ENCODE measurements around the gene PRKD2. TPM values are rescaled to one million over a fixed set of nuclear protein-coding genes. Genes with fewer than 3 reads are reported as not detected.

The PRKD2 gene
- total and polyA plus RNA-seq, 2 of the 8 experiments (the other 6 are each of a cell fraction or from before 2014, with no cell fraction given) = 24.4 to 63.8 TPM

DNA sequence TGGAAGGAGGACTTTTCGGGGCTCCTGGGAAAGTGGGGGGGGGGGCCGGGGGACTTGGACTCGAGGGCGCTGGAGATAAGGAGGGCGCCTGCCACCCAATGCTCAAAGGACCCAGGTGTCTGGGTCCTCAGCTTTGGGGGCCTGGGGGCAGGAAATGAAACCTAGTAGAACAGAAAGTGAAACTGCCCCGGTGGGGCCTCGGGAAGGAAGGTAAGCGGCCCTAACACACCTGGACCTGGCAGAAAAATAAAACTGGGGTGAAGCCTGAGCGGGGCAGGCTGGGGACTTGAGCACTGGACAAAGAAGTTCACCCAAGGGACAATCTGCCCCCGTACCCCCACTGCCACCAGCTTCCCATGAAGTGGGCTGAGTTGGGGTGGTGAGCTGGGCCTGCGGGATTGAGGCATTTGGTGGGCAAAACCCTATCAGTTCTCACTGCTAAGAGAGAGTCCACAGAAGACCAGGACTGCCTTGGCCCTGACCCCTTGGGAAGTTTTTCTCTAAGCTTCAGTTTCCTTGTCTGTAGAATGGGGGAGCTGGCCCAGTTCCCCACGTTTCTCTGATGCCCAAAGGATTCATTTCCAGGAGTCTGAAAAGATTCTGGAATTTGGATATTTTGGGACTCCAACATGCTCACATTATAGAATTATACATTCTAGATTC, 2.3 kb downstream of the PRKD2 start:
- H2BK15ac ChIP-seq (ENCODE audit: low read length) = no peak overlapping the region
- peaks cover 0 to 4% of the 10 kb centered on the region in 2 experiments for H4K20me1 ChIP-seq (replicated peaks in 1 of 2; ENCODE audit: control insufficient read depth in 1 of 2, insufficient read depth in 2 of 2, low read length in 2 of 2)
- 23% methylated on average over 5 of the region's 12 CpGs; no CpG with 5 or more reads in 1 of the 2 experiments for WGBS, 2 experiments (ENCODE audit: extremely low coverage in 1 of 2, insufficient coverage in 1 of 2, insufficient read length in 1 of 2, insufficient replicate concordance in 2 of 2, low coverage in 1 of 2, low lambda C conversion rate in 2 of 2, missing lambda C conversion rate in 1 of 2)
- peaks cover 0 to 19% of the 10 kb centered on the region in 2 experiments; a peak in 2 of 4 replicates for H3K79me2 ChIP-seq (ENCODE audit: control insufficient read depth in 1 of 2, insufficient read depth in 2 of 2, low read length in 2 of 2)
- H3K56ac ChIP-seq (replicated peaks; ENCODE audit: insufficient read length, low read depth, low read length) = no peak overlapping the region
- no peak overlapping the region for H3K14ac ChIP-seq (ENCODE audit: insufficient read length)
- peaks cover 0 to 8% (median 0%) of the 10 kb centered on the region in 4 experiments; a peak in 2 of 8 replicates for H3K36me3 ChIP-seq (ENCODE audit: control insufficient read depth in 2 of 4, insufficient read depth in 4 of 4, low read length in 3 of 4)
- no peak overlapping the region for H2BK12ac ChIP-seq (ENCODE audit: low read depth, low read length)
- H2AK5ac ChIP-seq (ENCODE audit: low read depth, low read length) = no peak overlapping the region
- no peak for FAIRE-seq
- no peak overlapping the region for H2AFZ ChIP-seq (ENCODE audit: low read length)
- H2BK120ac ChIP-seq (replicated peaks; ENCODE audit: low read depth, low read length) = no peak overlapping the region
- peak in 1 of 2 experiments; percentile 56 for DNase-seq (ENCODE audit: low read depth in 1 of 2, low spot score in 2 of 2)
- POLR2A ChIA-PET (ENCODE audit: partially characterized antibody) = interaction anchor here (0.6 to 4.7 kb wide), 11 partner anchors 9 to 523 kb away, joined by 3 to 18 read pairs (median 4); partner anchors contain the start of gene SLC1A5
- peak overlapping the region; percentile 84 for H2BK5ac ChIP-seq (ENCODE audit: low read depth, low read length)
- H3K27me3 ChIP-seq (replicated peaks in 1 of 4; ENCODE audit: control insufficient read depth in 3 of 4, extremely low read depth in 1 of 4, insufficient read depth in 3 of 4, low read length in 3 of 4) = no peaks in the 10 kb centered on the region
- H3K23ac ChIP-seq (ENCODE audit: insufficient read length) = no peak overlapping the region
- H3K23me2 ChIP-seq (ENCODE audit: low read depth, low read length) = peaks cover 13% of the 10 kb centered on the region; the same call in 1 of the 2 replicates
- peak overlapping the region; percentile 91 for H3K4me2 ChIP-seq (ENCODE audit: insufficient read depth in 1 of 2, low read depth in 2 of 2, low read length in 2 of 2)
- H3K27ac ChIP-seq (ENCODE audit: low read depth, low read length) = peak overlapping the region; percentile 23
- H3K4ac ChIP-seq (replicated peaks; ENCODE audit: insufficient read length, low read depth, low read length) = peak overlapping the region; percentile 55
- H3K9me3 ChIP-seq (ENCODE audit: insufficient read depth in 2 of 2, low read depth in 1 of 2, low read length in 1 of 2) = no peaks in the 10 kb centered on the region
- H4K8ac ChIP-seq (ENCODE audit: extremely low read depth, insufficient read depth, low read length) = no peak overlapping the region
- 0 out of 2 replicates have a peak, but pooled peaks cover 4% of the 10 kb centered on the region for H3K79me1 ChIP-seq (ENCODE audit: low read depth, low read length)
- peaks cover 0 to 18% (median 7%) of the 10 kb centered on the region in 4 experiments; a peak in 5 of 7 replicates for H3K4me1 ChIP-seq (replicated peaks in 1 of 4; ENCODE audit: control insufficient read depth in 3 of 4, insufficient read depth in 4 of 4, low read length in 3 of 4)
- H2BK20ac ChIP-seq (ENCODE audit: low read length) = no peak overlapping the region
- peak overlapping the region; percentile 58 to 94 (median 74) for H3K4me3 ChIP-seq (ENCODE audit: extremely low read depth in 1 of 4, insufficient read depth in 2 of 4, low read depth in 3 of 4, low read length in 4 of 4)
- H3K18ac ChIP-seq (ENCODE audit: extremely low read depth, low read length) = no peak overlapping the region
- CTCF ChIA-PET (ENCODE audit: partially characterized antibody) = interaction anchor here (0.6 to 7.5 kb wide), 9 partner anchors 10 to 106 kb away, joined by 3 to 46 read pairs (median 4); partner anchors contain the start of gene DACT3
- peak overlapping the region in 2 of 4 experiments; percentile 8 to 25; a peak in 2 of 7 replicates for H3K9ac ChIP-seq (replicated peaks in 1 of 4; ENCODE audit: extremely low read depth in 1 of 4, low read depth in 3 of 4, low read length in 3 of 4)
- H4K5ac ChIP-seq (ENCODE audit: insufficient read length, low read depth, low read length) = no peak overlapping the region
- H4K91ac ChIP-seq (replicated peaks; ENCODE audit: insufficient read length, low read length) = peak overlapping the region; percentile 2
- TF ChIP-seq, protein P1, sequence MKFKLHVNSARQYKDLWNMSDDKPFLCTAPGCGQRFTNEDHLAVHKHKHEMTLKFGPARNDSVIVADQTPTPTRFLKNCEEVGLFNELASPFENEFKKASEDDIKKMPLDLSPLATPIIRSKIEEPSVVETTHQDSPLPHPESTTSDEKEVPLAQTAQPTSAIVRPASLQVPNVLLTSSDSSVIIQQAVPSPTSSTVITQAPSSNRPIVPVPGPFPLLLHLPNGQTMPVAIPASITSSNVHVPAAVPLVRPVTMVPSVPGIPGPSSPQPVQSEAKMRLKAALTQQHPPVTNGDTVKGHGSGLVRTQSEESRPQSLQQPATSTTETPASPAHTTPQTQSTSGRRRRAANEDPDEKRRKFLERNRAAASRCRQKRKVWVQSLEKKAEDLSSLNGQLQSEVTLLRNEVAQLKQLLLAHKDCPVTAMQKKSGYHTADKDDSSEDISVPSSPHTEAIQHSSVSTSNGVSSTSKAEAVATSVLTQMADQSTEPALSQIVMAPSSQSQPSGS (IDR thresholded peaks at IDR 0.05; ENCODE audit: low read length) = no peak
- peak; percentile 34 for TF ChIP-seq ASH2L (IDR thresholded peaks at IDR 0.05; ENCODE audit: low read length)
- TF ChIP-seq, protein P2, sequence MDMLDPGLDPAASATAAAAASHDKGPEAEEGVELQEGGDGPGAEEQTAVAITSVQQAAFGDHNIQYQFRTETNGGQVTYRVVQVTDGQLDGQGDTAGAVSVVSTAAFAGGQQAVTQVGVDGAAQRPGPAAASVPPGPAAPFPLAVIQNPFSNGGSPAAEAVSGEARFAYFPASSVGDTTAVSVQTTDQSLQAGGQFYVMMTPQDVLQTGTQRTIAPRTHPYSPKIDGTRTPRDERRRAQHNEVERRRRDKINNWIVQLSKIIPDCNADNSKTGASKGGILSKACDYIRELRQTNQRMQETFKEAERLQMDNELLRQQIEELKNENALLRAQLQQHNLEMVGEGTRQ (IDR thresholded peaks at IDR 0.05; ENCODE audit: low read length) = no peak
- TF ChIP-seq, protein P3, sequence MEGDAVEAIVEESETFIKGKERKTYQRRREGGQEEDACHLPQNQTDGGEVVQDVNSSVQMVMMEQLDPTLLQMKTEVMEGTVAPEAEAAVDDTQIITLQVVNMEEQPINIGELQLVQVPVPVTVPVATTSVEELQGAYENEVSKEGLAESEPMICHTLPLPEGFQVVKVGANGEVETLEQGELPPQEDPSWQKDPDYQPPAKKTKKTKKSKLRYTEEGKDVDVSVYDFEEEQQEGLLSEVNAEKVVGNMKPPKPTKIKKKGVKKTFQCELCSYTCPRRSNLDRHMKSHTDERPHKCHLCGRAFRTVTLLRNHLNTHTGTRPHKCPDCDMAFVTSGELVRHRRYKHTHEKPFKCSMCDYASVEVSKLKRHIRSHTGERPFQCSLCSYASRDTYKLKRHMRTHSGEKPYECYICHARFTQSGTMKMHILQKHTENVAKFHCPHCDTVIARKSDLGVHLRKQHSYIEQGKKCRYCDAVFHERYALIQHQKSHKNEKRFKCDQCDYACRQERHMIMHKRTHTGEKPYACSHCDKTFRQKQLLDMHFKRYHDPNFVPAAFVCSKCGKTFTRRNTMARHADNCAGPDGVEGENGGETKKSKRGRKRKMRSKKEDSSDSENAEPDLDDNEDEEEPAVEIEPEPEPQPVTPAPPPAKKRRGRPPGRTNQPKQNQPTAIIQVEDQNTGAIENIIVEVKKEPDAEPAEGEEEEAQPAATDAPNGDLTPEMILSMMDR (IDR thresholded peaks at IDR 0.05; ENCODE audit: control extremely low read depth in 1 of 3, insufficient read depth in 1 of 3, low read depth in 1 of 3, low read length in 3 of 3) = no peak
- no peak for TF ChIP-seq CTBP2 (IDR thresholded peaks at IDR 0.05; ENCODE audit: borderline replicate concordance, insufficient read depth, insufficient read length, low read length)

Data from H1 (cell line).